ENCODE data around the gene RHEB.
A peak's percentile ranks its signal among the peaks of the same experiment; 100 is the strongest.

RHEB gene

DNA sequence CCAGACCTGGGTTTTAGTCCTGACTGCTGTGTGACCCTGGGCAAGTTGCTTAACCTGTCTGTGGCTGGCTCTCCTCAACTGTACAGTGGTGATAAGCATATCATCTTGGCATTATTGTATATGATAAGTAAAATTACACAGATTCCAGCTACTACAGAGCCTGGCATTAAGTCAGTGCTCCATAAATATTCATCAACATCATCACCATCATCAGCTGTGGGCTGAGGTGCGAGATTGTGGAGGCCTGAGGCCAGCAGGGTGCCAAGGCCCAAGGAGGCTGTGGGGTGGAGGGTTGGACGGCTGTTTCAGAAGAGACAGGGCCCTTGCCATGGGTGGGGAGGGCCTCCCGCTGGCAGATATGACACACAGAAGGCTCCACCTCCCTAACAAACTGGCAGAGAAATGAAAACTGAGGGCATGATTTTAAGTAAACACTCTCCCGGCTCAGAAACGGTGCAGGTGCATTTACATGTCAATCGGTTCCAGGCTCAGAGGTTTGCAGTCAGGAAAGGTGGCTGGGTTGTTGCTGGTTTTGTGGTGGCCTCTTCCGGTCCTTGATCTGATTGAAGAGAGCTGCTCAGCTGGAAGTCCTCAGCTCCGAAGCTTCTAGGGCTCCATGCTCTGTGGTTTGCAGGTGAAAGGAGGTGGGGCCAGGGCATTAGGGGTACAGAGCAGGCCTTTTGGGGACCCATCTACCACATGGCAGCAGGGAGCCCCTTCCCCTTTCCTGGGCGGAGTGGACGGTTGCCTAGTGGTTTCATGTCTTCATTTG, 89.9 kb downstream of the RHEB start:
- no peak overlapping the region for H3K4me3 ChIP-seq (ENCODE audit: low read depth, low read length)
- TF ChIP-seq, protein P1, sequence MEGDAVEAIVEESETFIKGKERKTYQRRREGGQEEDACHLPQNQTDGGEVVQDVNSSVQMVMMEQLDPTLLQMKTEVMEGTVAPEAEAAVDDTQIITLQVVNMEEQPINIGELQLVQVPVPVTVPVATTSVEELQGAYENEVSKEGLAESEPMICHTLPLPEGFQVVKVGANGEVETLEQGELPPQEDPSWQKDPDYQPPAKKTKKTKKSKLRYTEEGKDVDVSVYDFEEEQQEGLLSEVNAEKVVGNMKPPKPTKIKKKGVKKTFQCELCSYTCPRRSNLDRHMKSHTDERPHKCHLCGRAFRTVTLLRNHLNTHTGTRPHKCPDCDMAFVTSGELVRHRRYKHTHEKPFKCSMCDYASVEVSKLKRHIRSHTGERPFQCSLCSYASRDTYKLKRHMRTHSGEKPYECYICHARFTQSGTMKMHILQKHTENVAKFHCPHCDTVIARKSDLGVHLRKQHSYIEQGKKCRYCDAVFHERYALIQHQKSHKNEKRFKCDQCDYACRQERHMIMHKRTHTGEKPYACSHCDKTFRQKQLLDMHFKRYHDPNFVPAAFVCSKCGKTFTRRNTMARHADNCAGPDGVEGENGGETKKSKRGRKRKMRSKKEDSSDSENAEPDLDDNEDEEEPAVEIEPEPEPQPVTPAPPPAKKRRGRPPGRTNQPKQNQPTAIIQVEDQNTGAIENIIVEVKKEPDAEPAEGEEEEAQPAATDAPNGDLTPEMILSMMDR (IDR thresholded peaks at IDR 0.05; ENCODE audit: low read depth, low read length): no peak
- TF ChIP-seq, protein P2, sequence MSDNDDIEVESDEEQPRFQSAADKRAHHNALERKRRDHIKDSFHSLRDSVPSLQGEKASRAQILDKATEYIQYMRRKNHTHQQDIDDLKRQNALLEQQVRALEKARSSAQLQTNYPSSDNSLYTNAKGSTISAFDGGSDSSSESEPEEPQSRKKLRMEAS (IDR thresholded peaks at IDR 0.05; ENCODE audit: low read depth, low read length): no peak
- no peak for TF ChIP-seq MYC (IDR thresholded peaks at IDR 0.05; ENCODE audit: low read depth, low read length)
- no peak for TF ChIP-seq POLR2A (IDR thresholded peaks at IDR 0.05; ENCODE audit: extremely low read depth, insufficient read length)
- peak; percentile 49 for DNase-seq (ENCODE audit: low read depth)

DNA sequence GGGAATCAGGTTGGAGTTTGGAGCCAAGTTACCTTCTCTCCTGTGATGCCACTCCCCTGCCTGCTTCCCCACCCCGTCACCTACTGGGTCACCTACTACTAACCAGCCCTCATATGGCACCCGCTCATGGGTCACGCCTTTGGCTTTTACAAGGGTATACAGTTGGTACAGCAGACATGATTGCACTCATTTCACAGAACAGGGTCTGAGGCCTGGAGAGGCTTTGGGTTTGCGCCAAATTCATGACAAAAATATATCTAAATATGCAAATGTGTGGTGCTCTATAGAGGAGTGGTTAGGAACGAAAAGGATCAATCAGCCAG, 90.5 kb downstream of the RHEB start:
- TF ChIP-seq, protein P2 (IDR thresholded peaks at IDR 0.05; ENCODE audit: low read depth, low read length): no peak
- TF ChIP-seq MYC (IDR thresholded peaks at IDR 0.05; ENCODE audit: low read depth, low read length) (no peak), POLR2A (IDR thresholded peaks at IDR 0.05; ENCODE audit: extremely low read depth, insufficient read length) (no peak)
- TF ChIP-seq, protein P1 (IDR thresholded peaks at IDR 0.05; ENCODE audit: low read depth, low read length): no peak
- no peak for DNase-seq (ENCODE audit: low read depth)
- H3K4me3 ChIP-seq (ENCODE audit: low read depth, low read length): no peak overlapping the region

DNA sequence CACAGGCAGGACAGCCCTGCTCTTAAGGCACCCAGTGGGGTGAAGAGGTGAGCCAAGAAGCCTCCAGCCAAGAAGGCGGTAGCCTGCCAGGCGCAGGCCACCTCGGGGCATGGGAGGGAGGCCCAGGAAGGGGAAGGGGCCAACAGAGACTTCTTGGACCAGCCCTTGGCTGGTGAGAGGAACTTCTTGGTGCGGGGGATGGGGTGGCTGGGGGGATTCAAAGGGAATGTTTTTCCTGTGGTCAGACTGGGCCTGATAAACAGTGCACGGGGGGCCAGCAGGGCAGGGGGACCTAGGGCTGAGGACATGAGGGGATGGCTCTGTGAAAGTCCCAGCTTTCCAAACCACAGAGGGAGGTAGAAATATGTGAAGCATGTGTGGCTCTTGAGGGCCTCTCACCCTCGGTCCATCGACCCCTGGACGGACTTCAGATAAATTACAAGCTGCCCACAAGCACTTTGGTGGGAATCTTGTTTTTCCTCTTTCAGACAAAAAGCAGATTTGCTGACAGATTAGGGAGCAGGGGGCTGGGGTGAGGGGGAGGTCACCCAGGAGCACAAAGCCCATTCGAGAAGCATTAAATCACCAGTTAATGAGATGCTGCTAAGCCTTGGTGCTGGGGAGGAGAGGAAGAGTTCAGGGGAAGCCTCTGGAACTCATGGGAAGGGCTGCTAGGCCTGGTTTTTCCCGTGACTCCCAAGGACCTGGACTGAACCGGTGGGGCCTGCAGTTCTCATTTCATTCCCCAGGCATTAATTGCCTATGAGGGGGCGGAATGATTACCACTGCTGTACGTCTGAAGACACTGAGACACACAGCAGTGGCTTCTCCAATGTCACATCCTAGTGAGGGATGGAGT, 91.1 kb downstream of the RHEB start:
- TF ChIP-seq MYC (IDR thresholded peaks at IDR 0.05; ENCODE audit: low read depth, low read length) (no peak), POLR2A (IDR thresholded peaks at IDR 0.05; ENCODE audit: extremely low read depth, insufficient read length) (no peak)
- TF ChIP-seq, protein P2 (IDR thresholded peaks at IDR 0.05; ENCODE audit: low read depth, low read length): 0 out of 2 replicates have a peak, but pooled peaks have one; percentile 8
- TF ChIP-seq, protein P1 (IDR thresholded peaks at IDR 0.05; ENCODE audit: low read depth, low read length): no peak
- peak; percentile 64 for DNase-seq (ENCODE audit: low read depth)
- H3K4me3 ChIP-seq (ENCODE audit: low read depth, low read length): no peak overlapping the region

DNA sequence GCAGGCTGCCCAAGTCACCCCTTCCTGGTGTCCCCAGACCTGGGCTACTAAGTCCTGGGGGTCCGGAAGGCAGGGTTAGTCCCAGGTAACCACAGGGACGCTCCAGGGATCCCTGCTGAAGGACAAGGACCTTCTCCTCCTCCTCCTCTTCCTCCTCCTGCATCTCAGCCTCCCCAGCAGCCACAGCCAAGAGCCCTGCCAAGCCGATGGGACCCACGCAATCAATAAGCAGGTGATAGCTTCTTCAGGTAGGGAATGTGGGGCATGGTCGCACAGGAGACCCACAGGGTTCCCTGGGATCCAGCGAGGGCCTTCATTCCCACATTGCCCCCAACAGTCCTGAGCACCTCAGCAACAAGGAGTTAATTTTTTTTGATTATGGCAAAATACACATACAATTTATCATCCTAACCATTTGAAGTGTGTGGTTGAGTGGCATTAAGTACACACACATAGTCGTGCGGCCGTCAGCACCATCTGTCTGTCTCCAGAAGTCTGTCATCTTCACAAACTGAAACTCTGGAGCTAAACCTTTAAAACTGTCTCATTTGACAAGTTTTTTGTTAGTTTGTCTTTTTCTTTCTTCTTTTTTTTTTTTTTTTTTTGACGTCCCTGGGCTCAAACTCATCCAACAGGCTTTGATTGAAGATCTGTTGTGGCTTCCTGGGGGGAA, 91.9 kb downstream of the RHEB start:
- no peak overlapping the region for H3K4me3 ChIP-seq (ENCODE audit: low read depth, low read length)
- no peak for TF ChIP-seq POLR2A (IDR thresholded peaks at IDR 0.05; ENCODE audit: extremely low read depth, insufficient read length)
- TF ChIP-seq, protein P1 (IDR thresholded peaks at IDR 0.05; ENCODE audit: low read depth, low read length): no peak
- no peak for TF ChIP-seq MYC (IDR thresholded peaks at IDR 0.05; ENCODE audit: low read depth, low read length)
- TF ChIP-seq, protein P2 (IDR thresholded peaks at IDR 0.05; ENCODE audit: low read depth, low read length): no peak
- no peak for DNase-seq (ENCODE audit: low read depth)

DNA sequence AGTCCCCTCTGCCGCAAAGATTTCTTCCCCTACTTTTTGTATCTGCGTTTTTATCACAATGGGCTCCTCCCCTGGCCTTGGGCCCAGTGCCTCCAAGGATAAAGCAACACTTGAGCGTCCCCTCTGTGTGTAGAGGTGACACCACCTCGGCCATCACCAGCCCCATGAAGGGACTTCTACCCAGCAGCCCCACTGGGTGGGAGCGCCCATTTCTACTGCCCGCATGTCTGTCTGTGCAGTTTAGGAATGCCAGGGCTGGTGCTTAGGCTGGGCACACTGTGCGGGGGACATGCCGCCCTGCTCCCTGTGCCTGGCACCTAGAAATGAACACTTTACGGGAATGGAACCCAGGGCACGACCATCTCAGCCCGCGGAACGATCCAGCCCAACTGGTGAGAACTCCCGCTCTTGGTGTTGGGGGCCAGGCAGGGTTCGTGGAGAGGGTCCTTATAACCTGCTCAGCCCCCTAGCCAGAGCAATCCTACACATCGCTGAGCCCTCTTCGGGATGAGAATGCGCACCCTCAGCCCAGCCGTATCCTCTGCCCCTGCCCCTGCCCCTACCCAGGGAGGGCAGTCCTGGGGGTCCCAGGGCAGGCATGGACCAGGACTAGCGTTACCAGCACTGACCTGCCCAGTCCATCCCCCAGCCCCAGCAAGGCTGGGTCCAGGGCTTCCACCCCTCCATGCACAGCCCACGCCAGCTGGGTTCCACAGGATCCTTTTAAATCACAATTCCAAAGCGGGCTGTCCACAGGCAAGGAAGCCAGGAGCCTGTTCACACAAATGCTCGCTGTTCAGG, 92.6 kb downstream of the RHEB start:
- H3K4me3 ChIP-seq (ENCODE audit: low read depth, low read length): no peak overlapping the region
- DNase-seq (ENCODE audit: low read depth): no peak
- no peak for TF ChIP-seq MYC (IDR thresholded peaks at IDR 0.05; ENCODE audit: low read depth, low read length)
- TF ChIP-seq, protein P2 (IDR thresholded peaks at IDR 0.05; ENCODE audit: low read depth, low read length): no peak
- no peak for TF ChIP-seq POLR2A (IDR thresholded peaks at IDR 0.05; ENCODE audit: extremely low read depth, insufficient read length)
- TF ChIP-seq, protein P1 (IDR thresholded peaks at IDR 0.05; ENCODE audit: low read depth, low read length): no peak

All from NB4 (cell line).